Panc1 (cell line): ENCODE results near the gene ACOT8. TPM values are rescaled to one million over a fixed set of nuclear protein-coding genes. Genes with fewer than 3 reads are reported as not detected.
"Not testable (repeated sequence)": the region's sequence is repeated elsewhere in the genome, so short reads cannot be mapped to it uniquely, and the experiment has no call there.

Experiments
- ATAC-seq: fragments of 200-7000 bp; cut with Tn5 transposase; 2 replicates; pipeline ENCODE4 v1.9.1; 2020; ENCODE audit warnings: mild to moderate bottlenecking, moderate library complexity
- BruUV-seq: library from RNA; stranded (reverse); fragments of 400-500 nt; replicated peaks from 2 replicates; lab custom pipeline; 2021; lab: Mats Ljungman, UMichigan
- CTCF ChIA-PET: fragments of 300-600 bp; sonication (Branson Sonifier 250); formaldehyde crosslinking; loops from one replicate; lab custom pipeline; 2022; ENCODE audit warnings: antibody characterized with exemption; lab: Charles Lee
- POLR2A ChIA-PET: fragments of 300-600 bp; sonication (Branson Sonifier 250); formaldehyde crosslinking; loops from one replicate; lab custom pipeline; 2022; ENCODE audit warnings: antibody characterized with exemption; lab: Charles Lee
- DNase-seq: peaks from one replicate; pipeline ENCODE4 v3.0.0-alpha.2; 2010; ENCODE audit warnings: low read depth, low spot score
- H3K27ac ChIP-seq: 2 replicates; pipeline ENCODE4 v1.5.1; 2011; ENCODE audit warnings: mild to moderate bottlenecking, low read length, inconsistent platforms
- H3K27me3 ChIP-seq: fragments of 200-500 bp; sonication (Bioruptor generic); 2 replicates; pipeline ENCODE4 v1.6.0; 2014; ENCODE audit warnings: low read length, inconsistent platforms; ENCODE audit not compliant: control insufficient read depth, insufficient read depth
- H3K36me3 ChIP-seq: fragments of 200-500 bp; sonication (Bioruptor generic); 2 replicates; pipeline ENCODE4 v1.5.1; 2014; ENCODE audit warnings: inconsistent platforms, mild to moderate bottlenecking, low read length, moderate library complexity; ENCODE audit not compliant: control insufficient read depth, insufficient read depth
- H3K4me1 ChIP-seq: 2 replicates; pipeline ENCODE4 v1.5.1; 2011; ENCODE audit warnings: inconsistent platforms, mild to moderate bottlenecking, low read length, moderate library complexity; ENCODE audit not compliant: control insufficient read depth, insufficient read depth
- H3K4me3 ChIP-seq, 2 experiments: 2 replicates each; pipeline ENCODE4 v1.5.1; 2011 to 2012; ENCODE audit warnings: low read depth in 2 of 2, low read length in 2 of 2, mild to moderate bottlenecking in 2 of 2, inconsistent platforms in 1 of 2, moderate library complexity in 1 of 2
- H3K9me3 ChIP-seq: fragments of 200-500 bp; sonication (Bioruptor generic); 2 replicates; pipeline ENCODE4 v1.5.1; 2014; ENCODE audit warnings: low read depth, mild to moderate bottlenecking, inconsistent platforms, low read length, moderate library complexity; ENCODE audit not compliant: control insufficient read depth, insufficient read depth
- POLR2AphosphoS5 ChIP-seq: IDR thresholded peaks from 2 replicates; pipeline ENCODE4 v1.6.1; 2012; ENCODE audit warnings: mild to moderate bottlenecking, low read depth, low read length, moderate library complexity
- REST ChIP-seq, 2 experiments: IDR thresholded peaks; 2 replicates each; pipeline ENCODE4 v1.6.1; 2011 to 2012; ENCODE audit warnings: low read depth in 2 of 2, control low read depth in 1 of 2, low read length in 1 of 2, mild to moderate bottlenecking in 1 of 2, moderate library complexity in 1 of 2; ENCODE audit not compliant: insufficient read depth in 1 of 2
- SIN3A ChIP-seq: IDR thresholded peaks from 2 replicates; pipeline ENCODE4 v1.6.1; 2012; ENCODE audit warnings: low read depth, mild to moderate bottlenecking, low read length, moderate library complexity, borderline replicate concordance; ENCODE audit not compliant: insufficient read depth
- TCF7L2 ChIP-seq: IDR thresholded peaks from 2 replicates; pipeline ENCODE4 v1.6.1; 2011; ENCODE audit warnings: mild to moderate bottlenecking, low read depth, low read length, inconsistent platforms
- in situ Hi-C: cut with HindIII; loops from 2 replicates; pipeline ENCODE4 v1.10.0; 2016; ENCODE audit warnings: low sequenced_read_pairs, low pct_unique_long_range_greater_than_20kb
- intact Hi-C: fragments of 100-400 bp; cut with micrococcal nuclease; formaldehyde crosslinking; loops from one replicate; pipeline ENCODE4 v1.10.0; 2022; ENCODE audit not compliant: unreplicated experiment
- total RNA-seq: library from RNA; stranded (reverse); gene quantifications from one replicate; pipeline ENCODE4 v1.2.1, GENCODE V29; 2021; ENCODE audit not compliant: unreplicated experiment
- TF ChIP-seq, protein P1 (sequence below): fragments of 450-650 bp; IDR thresholded peaks from 2 replicates; pipeline ENCODE4 v1.5.1; 2017; ENCODE audit warnings: mild to moderate bottlenecking

Gene ACOT8
- total RNA-seq, 1 experiment from 2014 or later: 21.1 TPM

DNA sequence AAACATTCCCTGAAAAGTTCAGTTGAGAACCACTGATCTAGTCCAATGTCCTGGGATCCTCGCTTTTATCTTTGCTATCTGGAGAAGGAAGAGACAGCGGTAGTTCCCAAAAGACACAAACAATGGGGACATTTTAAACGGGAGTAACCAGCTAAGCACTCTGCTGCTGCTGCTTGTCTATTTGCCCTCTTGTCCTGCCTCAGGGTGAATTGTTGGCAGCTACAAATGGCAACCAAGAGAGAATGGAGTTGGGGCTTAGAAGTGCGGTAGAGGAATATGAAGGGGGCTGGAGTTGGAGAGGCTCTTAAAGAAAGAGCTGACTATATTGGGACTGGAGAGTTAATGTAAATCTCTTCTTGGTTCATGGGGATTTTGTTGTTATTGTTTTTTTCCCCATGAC, 17.4 kb upstream of the ACOT8 start:
- CTCF ChIA-PET: no interaction called here
- POLR2A ChIA-PET: interaction anchor here (0.5 kb wide), 1 partner anchor 55 kb away, joined by 4 read pairs; no protein-coding TSS in a partner anchor
- ATAC-seq: no peak

GRCh38 chr20:45874104-45874481, 16.9 kb upstream of the ACOT8 start:
- H3K36me3 ChIP-seq, H3K27me3 ChIP-seq, POLR2A ChIA-PET, in situ Hi-C loops, H3K9me3 ChIP-seq, H3K4me3 ChIP-seq, DNase-seq, H3K27ac ChIP-seq, BruUV-seq, CTCF ChIA-PET, ATAC-seq, intact Hi-C loops, H3K4me1 ChIP-seq: not testable (repeated sequence)

More for the DNA sequence above, 17.4 kb upstream of the ACOT8 start:
- no peak for TF ChIP-seq POLR2AphosphoS5
- H3K27ac ChIP-seq: no peak overlapping the region
- H3K9me3 ChIP-seq: no peaks in the 10 kb centered on the region
- no peak overlapping the region for H3K4me3 ChIP-seq
- H3K36me3 ChIP-seq: no peaks in the 10 kb centered on the region
- no TSS peak for BruUV-seq
- no peak for DNase-seq
- H3K4me1 ChIP-seq: no peaks in the 10 kb centered on the region
- intact Hi-C loops (no loop called here), in situ Hi-C loops (no loop called here)
- no peaks in the 10 kb centered on the region for H3K27me3 ChIP-seq

DNA sequence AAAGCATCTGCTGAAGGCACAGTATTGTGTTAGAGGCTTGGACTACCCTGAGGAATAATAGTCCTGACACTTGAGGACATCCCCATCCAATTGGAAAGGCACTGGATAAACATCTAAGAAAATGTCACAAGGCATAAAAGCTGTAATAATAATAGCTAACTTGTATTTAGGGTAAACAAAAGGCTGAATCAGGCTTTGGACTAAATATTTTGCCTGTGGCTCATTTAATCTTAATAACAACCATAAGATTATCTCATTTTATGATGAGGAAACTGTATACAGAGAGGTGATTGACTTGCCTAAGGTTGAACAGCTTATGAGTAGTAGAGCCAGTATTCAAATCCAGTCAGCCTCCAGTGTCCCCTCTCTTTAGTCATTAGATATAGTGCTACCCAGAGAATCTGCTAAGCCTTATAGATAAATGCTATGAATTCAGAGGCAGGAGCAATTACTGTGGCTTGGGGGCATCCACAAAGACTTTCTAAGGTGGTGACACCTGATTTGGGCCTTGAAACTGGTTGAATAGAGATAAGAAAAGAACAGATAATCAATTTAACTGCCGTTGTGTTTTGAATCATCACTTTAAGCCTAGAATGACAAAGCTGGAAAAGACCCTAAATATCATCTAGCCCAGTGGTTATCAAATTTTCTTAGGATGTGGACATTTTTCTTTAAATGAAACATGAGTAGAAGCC, 16.4 kb upstream of the ACOT8 start:
- Histone ChIP-seq H3K9me3 (no peaks in the 10 kb centered on the region), H3K27me3 (no peaks in the 10 kb centered on the region), H3K36me3 (no peaks in the 10 kb centered on the region), H3K4me1 (no peaks in the 10 kb centered on the region), H3K4me3 (no peak overlapping the region), H3K27ac (no peak overlapping the region)
- BruUV-seq: no TSS peak
- ATAC-seq (no peak), DNase-seq (no peak)
- ChIA-PET CTCF (no interaction called here), POLR2A (no interaction called here)
- intact Hi-C loops (no loop called here), in situ Hi-C loops (no loop called here)
- TF ChIP-seq SIN3A: no peak
- TF ChIP-seq, protein P1, sequence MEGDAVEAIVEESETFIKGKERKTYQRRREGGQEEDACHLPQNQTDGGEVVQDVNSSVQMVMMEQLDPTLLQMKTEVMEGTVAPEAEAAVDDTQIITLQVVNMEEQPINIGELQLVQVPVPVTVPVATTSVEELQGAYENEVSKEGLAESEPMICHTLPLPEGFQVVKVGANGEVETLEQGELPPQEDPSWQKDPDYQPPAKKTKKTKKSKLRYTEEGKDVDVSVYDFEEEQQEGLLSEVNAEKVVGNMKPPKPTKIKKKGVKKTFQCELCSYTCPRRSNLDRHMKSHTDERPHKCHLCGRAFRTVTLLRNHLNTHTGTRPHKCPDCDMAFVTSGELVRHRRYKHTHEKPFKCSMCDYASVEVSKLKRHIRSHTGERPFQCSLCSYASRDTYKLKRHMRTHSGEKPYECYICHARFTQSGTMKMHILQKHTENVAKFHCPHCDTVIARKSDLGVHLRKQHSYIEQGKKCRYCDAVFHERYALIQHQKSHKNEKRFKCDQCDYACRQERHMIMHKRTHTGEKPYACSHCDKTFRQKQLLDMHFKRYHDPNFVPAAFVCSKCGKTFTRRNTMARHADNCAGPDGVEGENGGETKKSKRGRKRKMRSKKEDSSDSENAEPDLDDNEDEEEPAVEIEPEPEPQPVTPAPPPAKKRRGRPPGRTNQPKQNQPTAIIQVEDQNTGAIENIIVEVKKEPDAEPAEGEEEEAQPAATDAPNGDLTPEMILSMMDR: no peak
- no peak for TF ChIP-seq TCF7L2
- TF ChIP-seq REST (IDR thresholded peaks at IDR 0.05; ENCODE audit: insufficient read depth in 1 of 2, low read depth in 2 of 2, low read length in 1 of 2): no peak
- TF ChIP-seq POLR2AphosphoS5: no peak
